Testis (tissue), 3 donors: ENCODE measurements around the gene HTR5A. TPM values are rescaled to one million over a fixed set of nuclear protein-coding genes. Genes with fewer than 3 reads are reported as not detected.

Experiments used
- DNase-seq: peaks from one replicate; pipeline ENCODE4 v3.0.0-alpha.2; 2019
- H3K27ac ChIP-seq, 2 donors: fragments of 200-600 bp; sonication (generic); one replicate each; pipeline ENCODE4 v1.5.1; 2019
- H3K27me3 ChIP-seq: fragments of 200-600 bp; sonication (generic); one replicate; pipeline ENCODE4 v1.5.1; 2019
- H3K36me3 ChIP-seq: fragments of 200-600 bp; sonication (generic); one replicate; pipeline ENCODE4 v1.5.1; 2017; ENCODE audit warnings: low read depth; ENCODE audit errors: missing control alignments
- H3K4me1 ChIP-seq: fragments of 200-600 bp; sonication (generic); one replicate; pipeline ENCODE4 v1.5.1; 2019
- H3K4me3 ChIP-seq, 2 donors: fragments of 200-600 bp; sonication (generic); one replicate each; pipeline ENCODE4 v1.5.1; 2017 to 2019
- H3K9me3 ChIP-seq: fragments of 200-600 bp; sonication (generic); one replicate; pipeline ENCODE4 v1.5.1; 2017
- POLR2A ChIP-seq: fragments of 450-650 bp; IDR thresholded peaks from one replicate; pipeline ENCODE4 v1.6.1; 2017; ENCODE audit warnings: antibody characterized with exemption, mild to moderate bottlenecking, moderate library complexity
- WGBS, 2 donors: methylation state at CpG; one replicate each; pipeline ENCODE4 v1.1.5; 2018; 5-methylcytosine and 5-hydroxymethylcytosine counted together
- intact Hi-C: fragments of 100-400 bp; cut with DNase I; formaldehyde crosslinking; loops from one replicate; pipeline ENCODE4 v1.15.1; 2023; ENCODE audit warnings: low total_unique reads
- polyA plus RNA-seq: library from polyadenylated mRNA; stranded (reverse); fragments of 350-450 nt; fragmentation: Illumina TruSeq; extraction: RNeasy Lipid Tissue Mini Kit (QIAGEN cat#74804); gene quantifications from one replicate; pipeline ENCODE4 v1.2.3, GENCODE V29; 2014; ENCODE audit warnings: low read depth, low replicate concordance; ENCODE audit not compliant: insufficient read depth
- total RNA-seq, 2 donors: library from RNA; depleted of rRNA; stranded (reverse); fragments of >200 nt; gene quantifications; one replicate each; pipeline ENCODE4 v1.2.3, GENCODE V29; 2016
- TF ChIP-seq, protein P1 (sequence below), 3 experiments: fragments of 450-650 bp in 2 of 3; fragments of 200-600 bp in 1 of 3; sonication (generic) in 1 of 3; IDR thresholded peaks; one replicate each; pipeline ENCODE4 v1.5.1; 2016 to 2019; ENCODE audit warnings: antibody characterized with exemption in 3 of 3, mild to moderate bottlenecking in 2 of 3, moderate library complexity in 1 of 3

Gene HTR5A
- total and polyA plus RNA-seq, 3 donors from 2014 or later, result 0.87 to 2.8 (median 0.93) TPM

DNA sequence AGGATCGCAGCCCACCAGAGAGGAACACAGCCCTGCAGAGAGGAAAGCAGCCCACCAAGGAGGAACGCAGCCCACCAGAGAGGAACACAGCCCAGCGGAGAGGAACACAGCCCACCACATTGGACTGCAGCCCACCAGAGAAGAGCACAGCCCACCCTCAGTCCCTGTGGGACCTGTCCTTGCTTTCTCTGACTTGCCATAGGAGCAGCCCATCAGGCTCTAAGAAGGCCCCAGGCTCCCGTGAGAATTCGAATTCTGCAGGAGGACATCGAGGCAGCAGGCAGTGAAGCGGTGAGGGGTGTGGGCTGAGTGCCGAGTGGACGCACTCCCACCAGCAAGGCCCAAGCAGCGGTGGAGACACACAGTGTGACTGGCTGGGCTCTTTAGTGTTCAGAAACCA, 59.1 kb downstream of the HTR5A start:
- Histone ChIP-seq H3K9me3 (no peaks in the 10 kb centered on the region), H3K4me1 (no peaks in the 10 kb centered on the region), H3K27me3 (no peaks in the 10 kb centered on the region), H3K4me3 (no peak overlapping the region), H3K27ac (no peak overlapping the region), H3K36me3 (no peaks in the 10 kb centered on the region)
- intact Hi-C loops, result no loop called here
- DNase-seq, result no peak
- TF ChIP-seq POLR2A, result no peak
- TF ChIP-seq, protein P1, sequence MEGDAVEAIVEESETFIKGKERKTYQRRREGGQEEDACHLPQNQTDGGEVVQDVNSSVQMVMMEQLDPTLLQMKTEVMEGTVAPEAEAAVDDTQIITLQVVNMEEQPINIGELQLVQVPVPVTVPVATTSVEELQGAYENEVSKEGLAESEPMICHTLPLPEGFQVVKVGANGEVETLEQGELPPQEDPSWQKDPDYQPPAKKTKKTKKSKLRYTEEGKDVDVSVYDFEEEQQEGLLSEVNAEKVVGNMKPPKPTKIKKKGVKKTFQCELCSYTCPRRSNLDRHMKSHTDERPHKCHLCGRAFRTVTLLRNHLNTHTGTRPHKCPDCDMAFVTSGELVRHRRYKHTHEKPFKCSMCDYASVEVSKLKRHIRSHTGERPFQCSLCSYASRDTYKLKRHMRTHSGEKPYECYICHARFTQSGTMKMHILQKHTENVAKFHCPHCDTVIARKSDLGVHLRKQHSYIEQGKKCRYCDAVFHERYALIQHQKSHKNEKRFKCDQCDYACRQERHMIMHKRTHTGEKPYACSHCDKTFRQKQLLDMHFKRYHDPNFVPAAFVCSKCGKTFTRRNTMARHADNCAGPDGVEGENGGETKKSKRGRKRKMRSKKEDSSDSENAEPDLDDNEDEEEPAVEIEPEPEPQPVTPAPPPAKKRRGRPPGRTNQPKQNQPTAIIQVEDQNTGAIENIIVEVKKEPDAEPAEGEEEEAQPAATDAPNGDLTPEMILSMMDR (IDR thresholded peaks at IDR 0.05), result no peak
- 86 to 91% methylated on average over 8 to 10 of the region's 10 CpGs for WGBS, 2 donors

GRCh38 chr7:155129789-155130188, 59.7 kb downstream of the HTR5A start:
- intact Hi-C loops, result no loop called here
- Histone ChIP-seq H3K9me3 (no peaks in the 10 kb centered on the region), H3K4me1 (no peaks in the 10 kb centered on the region), H3K27ac (no peak overlapping the region), H3K27me3 (no peaks in the 10 kb centered on the region), H3K36me3 (no peaks in the 10 kb centered on the region), H3K4me3 (no peak overlapping the region)
- WGBS, 2 donors, result 84 to 89% methylated on average over 7 of the region's 7 CpGs
- no peak for DNase-seq
- TF ChIP-seq, protein P1 (IDR thresholded peaks at IDR 0.05), result no peak
- TF ChIP-seq POLR2A, result no peak

- Histone ChIP-seq H3K9me3 (no peaks in the 10 kb centered on the region), H3K36me3 (no peaks in the 10 kb centered on the region), H3K4me1 (no peaks in the 10 kb centered on the region), H3K4me3 (no peak overlapping the region), H3K27ac (no peak overlapping the region), H3K27me3 (no peaks in the 10 kb centered on the region)
- intact Hi-C loops, result no loop called here
- no peak for DNase-seq
- 95 to 96% methylated on average over 12 to 14 of the region's 14 CpGs for WGBS, 2 donors
- TF ChIP-seq, protein P1 (IDR thresholded peaks at IDR 0.05), result no peak
- no peak for TF ChIP-seq POLR2A
Measured at GRCh38 chr7:155130493-155130892, 60.4 kb downstream of the HTR5A start.

DNA sequence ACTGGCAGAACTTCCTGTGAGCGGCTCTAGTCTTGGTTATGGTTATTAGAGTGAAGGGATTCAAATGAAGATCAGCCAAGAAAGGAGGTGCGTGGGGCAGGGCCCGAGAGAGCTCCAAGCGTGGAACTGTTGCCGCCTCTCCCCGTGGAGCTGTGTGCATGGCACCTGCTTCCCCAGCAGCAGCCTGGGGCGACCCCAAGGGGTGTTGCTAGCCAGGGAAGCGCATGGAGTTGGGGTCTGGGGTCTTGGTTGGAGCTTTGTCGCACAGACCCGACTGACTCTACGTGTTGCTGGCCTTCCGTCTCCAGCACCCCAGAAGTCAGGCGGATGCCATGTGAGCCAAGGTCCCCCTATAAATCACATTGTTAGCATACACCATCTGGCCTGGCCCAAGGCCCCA, 61.0 kb downstream of the HTR5A start:
- Histone ChIP-seq H3K4me1 (no peaks in the 10 kb centered on the region), H3K9me3 (no peaks in the 10 kb centered on the region), H3K36me3 (no peaks in the 10 kb centered on the region), H3K27me3 (no peaks in the 10 kb centered on the region), H3K4me3 (no peak overlapping the region), H3K27ac (no peak overlapping the region)
- DNase-seq, result no peak
- TF ChIP-seq, protein P1 (IDR thresholded peaks at IDR 0.05), result no peak
- TF ChIP-seq POLR2A, result no peak
- WGBS, 2 donors, result 88 to 91% methylated on average over 13 of the region's 13 CpGs
- intact Hi-C loops, result no loop called here

GRCh38 chr7:155132431-155132830, 62.3 kb downstream of the HTR5A start:
- no peaks in the 10 kb centered on the region for H3K9me3 ChIP-seq
- WGBS, 2 donors, result 89 to 92% methylated on average over 9 of the region's 9 CpGs
- no peaks in the 10 kb centered on the region for H3K36me3 ChIP-seq
- H3K4me1 ChIP-seq, result no peaks in the 10 kb centered on the region
- no peak overlapping the region for H3K4me3 ChIP-seq
- TF ChIP-seq, protein P1 (IDR thresholded peaks at IDR 0.05), result no peak
- no peak for TF ChIP-seq POLR2A
- H3K27ac ChIP-seq, result no peak overlapping the region
- no peak for DNase-seq
- intact Hi-C loops, result no loop called here
- H3K27me3 ChIP-seq, result no peaks in the 10 kb centered on the region
